ENCODE data around the gene RUFY3. TPM values are rescaled to one million over a fixed set of nuclear protein-coding genes. Genes with fewer than 3 reads are reported as not detected.

RUFY3 gene
- total and polyA plus RNA-seq, 2 of the 13 experiments (the other 11 are each of a cell fraction or from before 2014, with no cell fraction given), result 17.9 to 25.3 TPM

GRCh38 chr4:70704215-70704930, 17.4 kb upstream of the RUFY3 start (continued):
- TF ChIP-seq NPAS2 (CRISPR knock-in tag; IDR thresholded peaks at IDR 0.05; ENCODE audit: borderline replicate concordance), result no peak
- no peak for TF ChIP-seq HNRNPH1 (optimal IDR thresholded peaks at IDR 0.05; ENCODE audit: low read depth, low read length)
- TF ChIP-seq TBX3 (IDR thresholded peaks at IDR 0.05; ENCODE audit: borderline replicate concordance), result no peak
- no peak for TF ChIP-seq NFIB (CRISPR knock-in tag; IDR thresholded peaks at IDR 0.05; ENCODE audit: borderline replicate concordance)
- TF ChIP-seq ZNF121 (CRISPR knock-in tag; IDR thresholded peaks at IDR 0.05), result no peak
- TF ChIP-seq IRF2 (CRISPR knock-in tag; IDR thresholded peaks at IDR 0.05), result peak; percentile 36; the same call in 1 of the 2 replicates
- peak; percentile 74; the same call in 1 of the 2 replicates for TF ChIP-seq ZBTB8A (CRISPR knock-in tag; IDR thresholded peaks at IDR 0.05; ENCODE audit: borderline replicate concordance, low read depth)
- 0 out of 2 replicates have a peak, but pooled peaks have one; percentile 29 for TF ChIP-seq ZBTB20 (CRISPR knock-in tag; IDR thresholded peaks at IDR 0.05; ENCODE audit: borderline replicate concordance, low read depth)
- TF ChIP-seq GATA4 (IDR thresholded peaks at IDR 0.05; ENCODE audit: borderline replicate concordance, low read depth), result peak; percentile 30; the same call in 1 of the 2 replicates
- TF ChIP-seq, protein P1, sequence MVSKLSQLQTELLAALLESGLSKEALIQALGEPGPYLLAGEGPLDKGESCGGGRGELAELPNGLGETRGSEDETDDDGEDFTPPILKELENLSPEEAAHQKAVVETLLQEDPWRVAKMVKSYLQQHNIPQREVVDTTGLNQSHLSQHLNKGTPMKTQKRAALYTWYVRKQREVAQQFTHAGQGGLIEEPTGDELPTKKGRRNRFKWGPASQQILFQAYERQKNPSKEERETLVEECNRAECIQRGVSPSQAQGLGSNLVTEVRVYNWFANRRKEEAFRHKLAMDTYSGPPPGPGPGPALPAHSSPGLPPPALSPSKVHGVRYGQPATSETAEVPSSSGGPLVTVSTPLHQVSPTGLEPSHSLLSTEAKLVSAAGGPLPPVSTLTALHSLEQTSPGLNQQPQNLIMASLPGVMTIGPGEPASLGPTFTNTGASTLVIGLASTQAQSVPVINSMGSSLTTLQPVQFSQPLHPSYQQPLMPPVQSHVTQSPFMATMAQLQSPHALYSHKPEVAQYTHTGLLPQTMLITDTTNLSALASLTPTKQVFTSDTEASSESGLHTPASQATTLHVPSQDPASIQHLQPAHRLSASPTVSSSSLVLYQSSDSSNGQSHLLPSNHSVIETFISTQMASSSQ (IDR thresholded peaks at IDR 0.05; ENCODE audit: low read depth), result no peak
- TF ChIP-seq, protein P1 (CRISPR knock-in tag; IDR thresholded peaks at IDR 0.05; ENCODE audit: borderline replicate concordance), result peak; percentile 37; the same call in 1 of the 2 replicates
- TF ChIP-seq ARID5B (CRISPR knock-in tag; IDR thresholded peaks at IDR 0.05), result peak; percentile 17; the same call in 1 of the 2 replicates
- TF ChIP-seq, protein P2, sequence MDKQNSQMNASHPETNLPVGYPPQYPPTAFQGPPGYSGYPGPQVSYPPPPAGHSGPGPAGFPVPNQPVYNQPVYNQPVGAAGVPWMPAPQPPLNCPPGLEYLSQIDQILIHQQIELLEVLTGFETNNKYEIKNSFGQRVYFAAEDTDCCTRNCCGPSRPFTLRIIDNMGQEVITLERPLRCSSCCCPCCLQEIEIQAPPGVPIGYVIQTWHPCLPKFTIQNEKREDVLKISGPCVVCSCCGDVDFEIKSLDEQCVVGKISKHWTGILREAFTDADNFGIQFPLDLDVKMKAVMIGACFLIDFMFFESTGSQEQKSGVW (CRISPR knock-in tag; IDR thresholded peaks at IDR 0.05; ENCODE audit: borderline replicate concordance), result no peak
- 0 out of 2 replicates have a peak, but pooled peaks have one; percentile 36 for TF ChIP-seq THAP11 (CRISPR knock-in tag; IDR thresholded peaks at IDR 0.05)
- TF ChIP-seq, protein P3, sequence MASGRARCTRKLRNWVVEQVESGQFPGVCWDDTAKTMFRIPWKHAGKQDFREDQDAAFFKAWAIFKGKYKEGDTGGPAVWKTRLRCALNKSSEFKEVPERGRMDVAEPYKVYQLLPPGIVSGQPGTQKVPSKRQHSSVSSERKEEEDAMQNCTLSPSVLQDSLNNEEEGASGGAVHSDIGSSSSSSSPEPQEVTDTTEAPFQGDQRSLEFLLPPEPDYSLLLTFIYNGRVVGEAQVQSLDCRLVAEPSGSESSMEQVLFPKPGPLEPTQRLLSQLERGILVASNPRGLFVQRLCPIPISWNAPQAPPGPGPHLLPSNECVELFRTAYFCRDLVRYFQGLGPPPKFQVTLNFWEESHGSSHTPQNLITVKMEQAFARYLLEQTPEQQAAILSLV (CRISPR knock-in tag; IDR thresholded peaks at IDR 0.05; ENCODE audit: borderline replicate concordance), result 0 out of 2 replicates have a peak, but pooled peaks have one; percentile 52
